GM19467 (cell line): ENCODE data around the gene SCFD2.
"Not testable (repeated sequence)": the region's sequence is repeated elsewhere in the genome, so short reads cannot be mapped to it uniquely, and the experiment has no call there.

Source experiments
- ATAC-seq: cut with Tn5 transposase; IDR thresholded peaks from one replicate; pipeline ENCODE4 v1.9.1; 2021; ENCODE audit warnings: mild to moderate bottlenecking, moderate library complexity; ENCODE audit not compliant: unreplicated experiment

Gene SCFD2

DNA sequence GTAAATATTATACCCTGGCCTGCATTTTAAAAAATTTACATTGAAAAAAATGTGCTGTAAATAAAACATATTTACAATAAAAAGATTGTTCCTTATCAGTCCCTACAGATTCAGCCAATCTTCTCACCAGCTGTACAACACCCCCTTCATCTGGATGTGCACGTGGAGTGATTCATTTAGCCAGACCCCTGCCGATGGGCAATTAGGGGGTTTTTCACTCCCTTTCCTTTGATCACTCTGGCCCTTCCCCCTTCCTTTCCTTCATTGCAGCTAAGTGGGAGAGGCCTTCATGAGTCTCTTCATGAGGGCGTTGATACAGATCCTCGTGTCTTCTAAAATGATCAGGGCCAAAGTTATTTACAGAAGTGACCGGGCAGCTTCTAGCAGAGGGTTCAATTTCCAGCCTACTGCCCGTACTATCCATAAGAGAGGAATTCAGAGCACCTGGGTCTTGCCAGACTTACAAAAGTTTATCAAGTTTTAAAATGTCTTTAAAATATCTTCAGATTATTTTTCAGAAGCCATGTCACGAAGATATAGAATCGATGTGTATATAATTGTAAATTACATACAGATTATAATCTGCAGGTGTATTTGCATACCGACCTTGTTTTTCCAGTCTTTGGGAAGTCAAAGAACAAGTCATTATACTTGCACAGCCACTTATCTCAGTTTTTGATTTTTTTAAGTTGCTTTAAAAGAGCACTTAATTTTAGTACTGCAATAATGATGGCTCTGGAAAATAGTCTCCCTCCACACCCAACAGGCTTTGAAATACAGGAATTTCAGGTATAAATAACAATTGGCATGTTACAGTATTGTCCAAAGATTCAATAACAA is 525.1 kb downstream of the SCFD2 start:
- no peak for ATAC-seq

DNA sequence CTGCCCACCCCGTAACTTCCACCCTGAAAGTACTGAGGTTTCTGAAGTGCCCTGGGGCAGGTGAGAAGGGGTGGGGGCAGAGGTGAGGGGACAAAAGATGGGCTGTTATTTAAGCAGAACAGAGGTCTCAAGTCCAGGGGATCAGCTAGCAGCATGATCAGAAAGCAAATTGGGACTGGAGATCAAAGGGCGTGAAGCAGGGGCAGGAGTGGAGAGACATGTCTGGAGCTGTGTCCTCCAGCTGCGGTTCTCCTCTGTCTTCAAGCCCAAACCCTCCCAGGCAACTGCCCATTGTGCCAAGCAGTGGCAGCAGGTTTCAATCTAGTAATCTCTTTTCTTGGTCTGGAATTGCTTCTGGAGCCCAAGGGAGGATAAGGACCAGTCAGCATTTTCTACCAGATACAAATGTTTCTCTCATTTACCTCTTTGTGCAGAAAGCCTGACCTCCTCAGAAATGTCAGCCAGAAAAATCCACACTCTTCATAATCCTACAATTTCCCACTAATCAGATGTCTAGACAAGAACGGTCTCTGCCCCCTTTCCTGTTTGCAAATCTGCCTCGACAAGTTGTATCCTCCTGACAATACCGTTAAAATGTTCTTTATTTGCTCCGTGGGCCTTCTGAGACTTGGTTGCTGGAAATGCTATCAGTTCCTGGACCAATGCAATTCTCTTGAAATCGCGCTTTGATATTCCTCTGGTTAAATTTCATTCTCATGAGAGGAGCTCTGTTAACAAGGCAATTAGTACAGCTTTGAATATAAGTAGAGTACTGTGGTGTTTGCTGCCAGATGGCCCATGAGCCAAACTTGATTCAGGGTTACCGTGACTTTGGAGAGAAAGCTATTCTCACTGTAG is 526.9 kb downstream of the SCFD2 start:
- ATAC-seq = no peak

DNA sequence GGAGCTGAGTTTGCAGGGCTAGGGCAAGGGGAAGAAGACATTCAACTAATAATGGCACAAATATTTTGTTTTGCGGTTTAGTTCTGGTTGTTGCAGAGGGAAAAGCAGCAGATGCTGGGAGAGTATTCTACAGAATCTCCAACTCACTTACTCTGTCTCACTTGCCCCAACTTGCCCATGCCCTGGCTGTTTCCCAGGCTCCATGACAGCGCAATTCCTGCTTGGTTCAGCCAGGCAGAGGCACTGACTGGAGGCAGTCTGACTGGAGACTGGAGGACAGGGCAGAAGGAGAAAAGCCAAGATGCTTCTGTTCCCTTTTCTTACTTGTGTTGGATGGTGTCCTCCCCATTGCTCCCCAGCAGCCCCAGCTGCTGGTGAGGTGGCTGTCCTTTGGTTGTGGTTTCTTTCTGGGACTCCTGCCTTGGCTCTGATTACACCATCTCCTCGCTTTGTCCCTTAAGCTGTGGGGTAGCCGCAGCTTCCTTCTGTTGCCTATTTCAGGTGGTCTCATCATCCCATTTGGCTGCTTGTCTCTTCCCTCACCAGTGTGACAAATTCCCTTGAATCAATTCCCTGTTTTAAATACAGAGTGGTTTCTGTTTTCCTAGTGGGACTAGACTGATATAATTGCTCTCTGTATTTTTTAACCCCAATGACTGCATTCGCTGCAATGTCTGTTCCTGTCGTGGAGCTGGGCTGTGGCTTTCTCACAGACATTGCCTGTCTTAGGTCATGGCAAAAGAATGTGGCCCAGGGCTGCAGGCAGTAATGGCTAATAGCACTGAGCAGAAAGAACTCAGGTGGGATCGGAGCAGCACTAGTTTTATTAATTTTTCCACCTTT is 527.9 kb downstream of the SCFD2 start:
- no peak for ATAC-seq

DNA sequence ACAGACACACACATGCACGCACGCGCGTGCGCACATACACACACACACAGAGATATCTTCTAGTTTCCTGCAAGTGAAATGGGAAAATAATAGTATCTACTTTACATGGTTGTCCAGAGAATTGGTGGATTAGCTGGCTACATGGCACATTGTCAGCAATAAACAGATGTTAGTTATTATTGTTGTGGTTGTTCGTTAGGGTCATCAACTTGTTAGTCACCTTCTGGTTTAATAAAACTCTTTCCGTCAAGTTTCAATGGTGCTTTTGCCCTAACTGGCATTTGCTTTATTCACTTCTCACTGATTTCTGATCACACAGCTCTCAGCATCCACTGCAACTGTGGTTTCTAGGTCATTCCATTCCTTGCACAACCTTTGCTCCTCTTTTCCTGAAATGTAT is 529.2 kb downstream of the SCFD2 start:
- ATAC-seq = no peak

DNA sequence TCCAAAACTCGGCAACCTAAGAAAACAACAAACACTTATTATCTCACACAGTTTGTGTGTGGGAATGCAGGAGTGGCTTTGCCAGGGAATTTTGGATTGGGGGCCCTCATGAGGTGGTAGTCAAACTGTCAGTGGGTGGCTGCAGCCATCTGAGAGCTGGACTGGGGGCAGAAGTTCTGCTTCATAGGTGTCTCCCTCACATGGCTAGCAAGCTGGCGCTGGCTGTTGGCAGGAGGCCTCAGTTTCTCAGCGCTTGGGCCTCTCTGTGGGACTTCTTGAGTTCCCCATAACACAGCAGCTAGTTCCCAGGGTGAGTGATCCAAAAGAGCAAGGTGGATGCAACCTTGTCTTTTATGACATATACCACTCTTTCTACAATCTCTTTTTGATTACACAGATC is 529.7 kb downstream of the SCFD2 start:
- no peak for ATAC-seq

DNA sequence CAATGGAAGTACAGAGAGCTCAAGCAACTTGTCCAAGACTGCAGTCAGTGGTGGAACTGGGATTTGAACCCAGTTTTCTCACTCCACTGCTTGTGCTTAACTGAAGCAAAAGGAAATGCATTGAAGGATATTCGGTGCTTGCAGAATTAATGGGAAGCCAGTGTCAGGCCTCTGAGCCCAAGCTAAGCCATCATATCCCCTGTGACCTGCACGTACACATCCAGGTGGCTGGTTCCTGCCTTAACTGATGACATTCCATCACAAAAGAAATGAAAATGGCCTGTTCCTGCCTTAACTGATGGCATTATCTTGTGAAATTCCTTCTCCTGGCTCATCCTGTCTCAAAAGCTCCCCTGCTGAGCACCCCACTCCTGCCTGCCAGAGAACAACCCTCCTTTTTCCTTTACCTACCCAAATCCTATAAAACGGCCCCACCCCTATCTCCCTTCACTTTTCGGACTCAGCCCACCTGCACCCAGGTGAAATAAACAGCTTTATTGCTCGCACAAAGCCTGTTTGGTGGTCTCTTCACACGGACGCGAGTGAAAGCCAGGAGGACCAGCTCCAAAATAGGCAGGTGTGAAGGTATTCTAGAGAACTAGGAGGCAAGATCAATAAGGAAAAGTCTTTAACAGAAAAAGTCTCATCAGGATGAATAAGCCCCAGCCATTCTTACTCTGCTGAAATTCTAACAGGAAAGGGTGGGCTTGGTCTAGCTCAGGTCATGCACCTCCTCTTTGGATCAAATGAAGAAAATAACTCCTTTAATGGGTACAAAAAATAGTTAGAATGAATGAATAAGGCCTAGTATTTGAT is 531.0 kb downstream of the SCFD2 start:
- ATAC-seq = not testable (repeated sequence)

DNA sequence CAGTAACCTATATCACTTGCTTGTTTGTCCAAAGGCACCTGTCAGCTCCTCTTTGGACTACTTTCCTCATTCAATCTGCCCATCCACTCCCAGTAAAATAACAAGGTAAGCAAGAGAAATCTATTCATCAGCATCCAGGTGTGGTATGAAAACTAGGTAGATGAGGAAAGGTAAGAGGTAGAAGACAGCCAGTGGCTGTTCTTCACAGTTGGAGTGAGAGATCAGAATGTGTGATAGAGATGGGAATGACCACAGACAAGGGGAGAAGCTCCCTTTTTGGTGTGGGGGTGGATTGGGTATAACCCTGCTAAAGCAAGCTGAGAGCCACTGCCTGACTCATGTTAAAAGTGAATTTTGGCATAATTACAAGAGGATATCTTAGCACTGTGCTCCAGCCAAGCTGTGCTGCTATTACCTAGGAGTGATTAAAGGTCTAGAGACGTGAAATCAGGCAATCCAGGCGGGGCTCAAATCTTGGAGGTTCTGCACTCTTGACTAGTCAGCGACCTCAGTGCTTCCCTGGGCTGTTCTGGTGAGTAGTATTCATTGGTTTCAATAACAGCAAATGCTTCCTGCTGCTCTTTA is 531.8 kb downstream of the SCFD2 start:
- ATAC-seq = no peak

DNA sequence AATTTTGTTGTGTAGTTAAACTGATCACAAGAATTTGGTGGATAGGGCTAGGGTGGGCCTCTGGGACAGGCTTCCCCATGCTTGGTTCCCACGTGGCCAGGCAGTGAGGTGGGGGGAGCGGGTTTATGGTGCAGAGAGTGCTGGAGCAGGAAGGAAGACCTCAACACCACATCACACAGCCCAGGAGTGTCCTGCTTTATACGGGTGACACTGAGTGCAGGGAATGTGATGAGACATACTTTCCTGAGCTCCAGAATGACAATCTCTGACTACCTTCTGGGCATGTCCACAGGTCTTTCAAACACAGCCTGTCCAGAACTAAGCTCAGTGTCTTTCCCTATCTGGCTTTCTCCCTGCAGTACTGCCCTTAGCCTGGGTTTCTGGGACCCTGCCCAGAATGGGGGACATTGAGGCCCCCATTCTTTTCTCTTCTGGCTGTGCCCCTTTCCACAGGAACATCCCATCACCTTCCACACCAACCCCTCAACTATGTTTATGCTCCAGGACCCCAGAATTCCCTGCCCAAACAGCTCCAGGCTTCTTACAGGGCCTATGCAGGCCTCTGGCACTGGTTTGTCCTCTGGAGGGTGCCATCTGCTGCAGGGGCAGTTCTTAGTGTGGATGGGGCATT is 540.3 kb downstream of the SCFD2 start:
- ATAC-seq = no peak

DNA sequence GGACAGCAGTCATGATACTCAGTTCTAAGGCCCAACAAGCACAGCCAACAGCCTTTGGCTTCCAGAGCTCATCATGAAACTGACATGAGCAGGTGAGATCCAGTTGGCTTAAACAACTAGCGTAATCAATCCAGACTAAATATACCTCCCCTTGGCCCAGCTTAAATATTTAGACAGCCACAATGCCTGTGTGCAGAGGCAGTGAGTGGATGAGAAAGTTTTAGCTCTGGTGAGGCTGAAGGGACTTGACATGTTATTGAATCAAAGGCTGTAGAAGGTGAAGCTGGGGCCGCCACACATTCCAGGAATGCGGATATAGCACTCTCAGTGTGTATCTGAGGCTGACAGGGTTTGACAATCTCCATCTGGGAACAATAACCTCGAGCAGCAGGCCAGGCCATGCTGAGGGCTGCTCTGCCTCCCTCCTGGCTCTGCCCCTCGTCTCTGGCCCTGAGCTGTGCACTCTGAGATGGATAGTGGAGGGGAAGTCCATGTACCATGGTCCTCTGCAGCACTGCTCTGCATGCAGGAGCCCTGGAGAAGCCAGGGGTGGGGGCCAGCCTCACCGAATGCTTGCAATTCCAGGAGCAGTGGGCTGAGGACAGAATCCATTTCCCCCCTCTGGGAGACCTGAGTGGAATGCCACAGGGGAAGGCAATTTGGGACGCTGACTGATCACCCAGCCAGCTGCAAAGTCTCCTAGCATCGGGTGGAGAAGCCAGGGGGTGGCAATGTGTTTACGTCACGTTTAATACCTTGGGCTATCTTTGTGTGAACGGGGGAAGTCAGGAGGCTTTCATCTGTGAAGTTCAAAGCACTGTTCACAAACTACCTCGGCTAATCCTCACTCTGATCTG is 541.0 kb downstream of the SCFD2 start:
- no peak for ATAC-seq

DNA sequence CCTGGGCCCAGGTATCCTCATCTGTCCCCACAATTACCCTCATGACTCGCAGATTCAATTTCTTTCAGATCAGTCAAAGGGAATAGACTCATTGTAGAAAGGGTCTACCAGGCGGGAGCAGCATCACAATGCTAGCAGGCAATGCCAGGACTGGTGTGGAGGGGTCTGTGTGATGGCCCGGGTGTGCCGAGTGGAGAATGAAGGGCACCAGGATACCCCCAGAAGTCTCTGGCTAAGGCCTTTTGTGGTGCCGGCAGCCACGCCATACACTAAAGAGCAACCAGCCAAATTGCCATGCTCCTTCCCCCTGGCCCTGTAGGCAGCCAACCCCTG is 541.6 kb downstream of the SCFD2 start:
- no peak for ATAC-seq

DNA sequence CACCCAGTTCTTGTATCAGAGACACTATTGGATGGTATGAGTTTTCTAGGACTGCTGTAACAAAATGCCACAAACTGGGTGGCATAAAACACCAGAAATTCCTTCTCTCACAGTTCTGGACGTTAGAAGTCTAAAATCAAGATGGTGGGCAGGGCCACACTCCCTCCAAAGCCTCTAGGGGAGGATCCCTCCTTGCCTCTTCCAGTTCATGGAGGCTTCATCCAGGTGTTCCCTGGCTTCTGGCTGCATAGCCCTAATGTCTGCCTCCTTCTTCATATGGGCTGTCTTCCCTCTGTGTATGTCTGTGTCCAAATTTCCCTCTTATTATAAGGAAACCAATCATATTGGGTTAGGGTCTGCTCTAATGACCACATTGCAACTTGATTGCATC is 542.2 kb downstream of the SCFD2 start:
- ATAC-seq = no peak
